ENCODE results near the gene BTBD2.

The BTBD2 gene

GRCh38 chr19:2050349-2050990, 35.0 kb upstream of the BTBD2 start:
- Histone ChIP-seq H3K79me2 (ENCODE audit: control insufficient read depth, insufficient read depth, low read length, unreplicated experiment) (peaks cover 35% of the 10 kb centered on the region), H3K4me3 (ENCODE audit: low read depth, low read length) (peak overlapping the region; percentile 97), H3K4me1 (ENCODE audit: control insufficient read depth, insufficient read depth, low read length, unreplicated experiment) (peaks cover 41% of the 10 kb centered on the region), H3K27me3 (ENCODE audit: insufficient read depth, low read length) (no peaks in the 10 kb centered on the region), H3K27ac (ENCODE audit: low read depth, low read length) (peak overlapping the region; percentile 48; the same call in 1 of the 2 replicates), H2AFZ (ENCODE audit: low read length, unreplicated experiment) (no peak overlapping the region), H3K36me3 (ENCODE audit: insufficient read depth, low read length) (no peaks in the 10 kb centered on the region)

GRCh38 chr19:2049741-2050348, 34.3 kb upstream of the BTBD2 start:
- H3K4me1 ChIP-seq (ENCODE audit: control insufficient read depth, insufficient read depth, low read length, unreplicated experiment) = peaks cover 40% of the 10 kb centered on the region
- H3K79me2 ChIP-seq (ENCODE audit: control insufficient read depth, insufficient read depth, low read length, unreplicated experiment) = peaks cover 35% of the 10 kb centered on the region
- H3K27ac ChIP-seq (ENCODE audit: low read depth, low read length) = peak overlapping the region; percentile 48
- no peaks in the 10 kb centered on the region for H3K36me3 ChIP-seq (ENCODE audit: insufficient read depth, low read length)
- no peak overlapping the region for H2AFZ ChIP-seq (ENCODE audit: low read length, unreplicated experiment)
- peak overlapping the region; percentile 97 for H3K4me3 ChIP-seq (ENCODE audit: low read depth, low read length)
- no peaks in the 10 kb centered on the region for H3K27me3 ChIP-seq (ENCODE audit: insufficient read depth, low read length)

- no peaks in the 10 kb centered on the region for H3K36me3 ChIP-seq (ENCODE audit: insufficient read depth, low read length)
- peaks cover 38% of the 10 kb centered on the region for H3K4me1 ChIP-seq (ENCODE audit: control insufficient read depth, insufficient read depth, low read length, unreplicated experiment)
- H2AFZ ChIP-seq (ENCODE audit: low read length, unreplicated experiment) = no peak overlapping the region
- no peaks in the 10 kb centered on the region for H3K27me3 ChIP-seq (ENCODE audit: insufficient read depth, low read length)
- H3K27ac ChIP-seq (ENCODE audit: low read depth, low read length) = peak overlapping the region; percentile 48
- H3K79me2 ChIP-seq (ENCODE audit: control insufficient read depth, insufficient read depth, low read length, unreplicated experiment) = peaks cover 35% of the 10 kb centered on the region
- H3K4me3 ChIP-seq (ENCODE audit: low read depth, low read length) = peak overlapping the region; percentile 97
Observed at GRCh38 chr19:2048959-2049740, 33.6 kb upstream of the BTBD2 start.

- Histone ChIP-seq H3K4me3 (ENCODE audit: low read depth, low read length) (peak overlapping the region; percentile 97), H3K27ac (ENCODE audit: low read depth, low read length) (peak overlapping the region; percentile 34; the same call in 1 of the 2 replicates)
Observed at GRCh38 chr19:2048104-2048958, 32.8 kb upstream of the BTBD2 start.

GRCh38 chr19:2047449-2048103, 32.1 kb upstream of the BTBD2 start:
- Histone ChIP-seq H3K4me3 (ENCODE audit: low read depth, low read length) (no peak overlapping the region; the same call in 1 of the 2 replicates), H3K4me1 (ENCODE audit: control insufficient read depth, insufficient read depth, low read length, unreplicated experiment) (peaks cover 38% of the 10 kb centered on the region), H3K79me2 (ENCODE audit: control insufficient read depth, insufficient read depth, low read length, unreplicated experiment) (peaks cover 35% of the 10 kb centered on the region), H3K36me3 (ENCODE audit: insufficient read depth, low read length) (no peaks in the 10 kb centered on the region), H3K27ac (ENCODE audit: low read depth, low read length) (peak overlapping the region; percentile 34; the same call in 1 of the 2 replicates), H2AFZ (ENCODE audit: low read length, unreplicated experiment) (no peak overlapping the region), H3K27me3 (ENCODE audit: insufficient read depth, low read length) (no peaks in the 10 kb centered on the region)

More at GRCh38 chr19:2048104-2048958, 32.8 kb upstream of the BTBD2 start:
- peaks cover 38% of the 10 kb centered on the region for H3K4me1 ChIP-seq (ENCODE audit: control insufficient read depth, insufficient read depth, low read length, unreplicated experiment)
- no peaks in the 10 kb centered on the region for H3K27me3 ChIP-seq (ENCODE audit: insufficient read depth, low read length)
- no peaks in the 10 kb centered on the region for H3K36me3 ChIP-seq (ENCODE audit: insufficient read depth, low read length)
- no peak overlapping the region for H2AFZ ChIP-seq (ENCODE audit: low read length, unreplicated experiment)
- peaks cover 35% of the 10 kb centered on the region for H3K79me2 ChIP-seq (ENCODE audit: control insufficient read depth, insufficient read depth, low read length, unreplicated experiment)

- no peak overlapping the region; the same call in 1 of the 2 replicates for H3K27ac ChIP-seq (ENCODE audit: low read depth, low read length)
- no peaks in the 10 kb centered on the region for H3K27me3 ChIP-seq (ENCODE audit: insufficient read depth, low read length)
- H3K4me3 ChIP-seq (ENCODE audit: low read depth, low read length) = no peak overlapping the region
- no peak overlapping the region for H2AFZ ChIP-seq (ENCODE audit: low read length, unreplicated experiment)
- H3K79me2 ChIP-seq (ENCODE audit: control insufficient read depth, insufficient read depth, low read length, unreplicated experiment) = peaks cover 35% of the 10 kb centered on the region
- H3K36me3 ChIP-seq (ENCODE audit: insufficient read depth, low read length) = no peaks in the 10 kb centered on the region
- H3K4me1 ChIP-seq (ENCODE audit: control insufficient read depth, insufficient read depth, low read length, unreplicated experiment) = peaks cover 35% of the 10 kb centered on the region
Observed at GRCh38 chr19:2047076-2047448, 31.5 kb upstream of the BTBD2 start.

GRCh38 chr19:2046046-2046907, 30.8 kb upstream of the BTBD2 start:
- H3K4me3 ChIP-seq (ENCODE audit: low read depth, low read length) = no peak overlapping the region
- H3K27me3 ChIP-seq (ENCODE audit: insufficient read depth, low read length) = no peaks in the 10 kb centered on the region
- H3K36me3 ChIP-seq (ENCODE audit: insufficient read depth, low read length) = no peaks in the 10 kb centered on the region
- no peak overlapping the region for H3K27ac ChIP-seq (ENCODE audit: low read depth, low read length)
- H3K79me2 ChIP-seq (ENCODE audit: control insufficient read depth, insufficient read depth, low read length, unreplicated experiment) = peaks cover 35% of the 10 kb centered on the region
- no peak overlapping the region for H2AFZ ChIP-seq (ENCODE audit: low read length, unreplicated experiment)
- peaks cover 28% of the 10 kb centered on the region for H3K4me1 ChIP-seq (ENCODE audit: control insufficient read depth, insufficient read depth, low read length, unreplicated experiment)

GRCh38 chr19:2045501-2046045, 30.1 kb upstream of the BTBD2 start:
- H3K4me1 ChIP-seq (ENCODE audit: control insufficient read depth, insufficient read depth, low read length, unreplicated experiment) = peaks cover 28% of the 10 kb centered on the region
- no peaks in the 10 kb centered on the region for H3K36me3 ChIP-seq (ENCODE audit: insufficient read depth, low read length)
- H3K4me3 ChIP-seq (ENCODE audit: low read depth, low read length) = no peak overlapping the region
- no peak overlapping the region for H3K27ac ChIP-seq (ENCODE audit: low read depth, low read length)
- H3K79me2 ChIP-seq (ENCODE audit: control insufficient read depth, insufficient read depth, low read length, unreplicated experiment) = peaks cover 35% of the 10 kb centered on the region
- no peak overlapping the region for H2AFZ ChIP-seq (ENCODE audit: low read length, unreplicated experiment)
- H3K27me3 ChIP-seq (ENCODE audit: insufficient read depth, low read length) = no peaks in the 10 kb centered on the region
